Vagina (tissue), 2 donors: ENCODE measurements around the gene RAB40C.

Experiments
- POLR2A ChIP-seq, 2 donors: fragments of 450-650 bp; IDR thresholded peaks; one replicate each; pipeline ENCODE4 v1.6.1; 2017; ENCODE audit warnings: antibody characterized with exemption in 2 of 2, mild to moderate bottlenecking in 2 of 2, moderate library complexity in 2 of 2
- POLR2AphosphoS5 ChIP-seq, 2 donors: sonication (generic); formaldehyde crosslinking; IDR thresholded peaks; one replicate each; pipeline ENCODE4 v1.9.0; 2017; ENCODE audit warnings: antibody characterized with exemption in 2 of 2, mild to moderate bottlenecking in 2 of 2, low read depth in 1 of 2; ENCODE audit not compliant: insufficient read depth in 1 of 2
- TF ChIP-seq, protein P1 (sequence below), 3 experiments: fragments of 450-650 bp in 2 of 3; fragments of 200-600 bp in 1 of 3; sonication (generic) in 1 of 3; IDR thresholded peaks; one replicate each; pipeline ENCODE4 v1.5.1; 2017 to 2019; ENCODE audit warnings: antibody characterized with exemption in 3 of 3, mild to moderate bottlenecking in 2 of 3, moderate library complexity in 2 of 3

DNA sequence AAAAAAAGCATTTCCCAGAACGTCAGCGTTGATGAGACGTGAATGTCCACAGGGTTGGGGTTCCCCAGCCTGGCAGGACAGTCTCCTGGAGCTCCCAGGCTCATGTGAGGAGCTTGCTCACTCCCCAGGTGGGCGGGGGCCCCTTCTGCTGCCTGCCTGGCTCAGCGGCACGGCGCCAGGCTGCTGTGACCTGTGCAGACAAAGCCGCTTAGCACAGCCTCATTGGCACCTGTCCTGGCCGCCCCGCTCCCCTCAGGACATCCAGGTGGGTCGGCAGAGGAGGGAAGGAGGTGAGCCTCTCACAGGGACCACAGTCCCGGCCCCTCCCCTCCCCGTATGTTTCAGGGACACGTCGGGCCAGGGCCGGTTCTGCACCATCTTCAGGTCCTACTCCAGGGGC, 28.0 kb downstream of the RAB40C start:
- TF ChIP-seq, protein P1, sequence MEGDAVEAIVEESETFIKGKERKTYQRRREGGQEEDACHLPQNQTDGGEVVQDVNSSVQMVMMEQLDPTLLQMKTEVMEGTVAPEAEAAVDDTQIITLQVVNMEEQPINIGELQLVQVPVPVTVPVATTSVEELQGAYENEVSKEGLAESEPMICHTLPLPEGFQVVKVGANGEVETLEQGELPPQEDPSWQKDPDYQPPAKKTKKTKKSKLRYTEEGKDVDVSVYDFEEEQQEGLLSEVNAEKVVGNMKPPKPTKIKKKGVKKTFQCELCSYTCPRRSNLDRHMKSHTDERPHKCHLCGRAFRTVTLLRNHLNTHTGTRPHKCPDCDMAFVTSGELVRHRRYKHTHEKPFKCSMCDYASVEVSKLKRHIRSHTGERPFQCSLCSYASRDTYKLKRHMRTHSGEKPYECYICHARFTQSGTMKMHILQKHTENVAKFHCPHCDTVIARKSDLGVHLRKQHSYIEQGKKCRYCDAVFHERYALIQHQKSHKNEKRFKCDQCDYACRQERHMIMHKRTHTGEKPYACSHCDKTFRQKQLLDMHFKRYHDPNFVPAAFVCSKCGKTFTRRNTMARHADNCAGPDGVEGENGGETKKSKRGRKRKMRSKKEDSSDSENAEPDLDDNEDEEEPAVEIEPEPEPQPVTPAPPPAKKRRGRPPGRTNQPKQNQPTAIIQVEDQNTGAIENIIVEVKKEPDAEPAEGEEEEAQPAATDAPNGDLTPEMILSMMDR (IDR thresholded peaks at IDR 0.05): no peak
- no peak for TF ChIP-seq POLR2A (IDR thresholded peaks at IDR 0.05)
- no peak for TF ChIP-seq POLR2AphosphoS5 (IDR thresholded peaks at IDR 0.05; ENCODE audit: insufficient read depth in 1 of 2, low read depth in 1 of 2)
